T-cell (primary cell): ENCODE results near the gene ASB13. TPM values are rescaled to one million over a fixed set of nuclear protein-coding genes. Genes with fewer than 3 reads are reported as not detected.

Experiments
- ATAC-seq, 4 experiments: fragments of 200-7000 bp in 3 of 4; fragments of 150-1000 bp in 1 of 4; cut with Tn5 transposase; replicated peaks in 1 of 4; 1 replicate in 3 of 4; 2 replicates in 1 of 4; pipeline ENCODE4 v1.10.0; 2021; ENCODE audit warnings: moderate library complexity in 3 of 4, mild to moderate bottlenecking in 2 of 4, moderate number of reproducible peaks in 1 of 4
- CTCF ChIA-PET, 2 donors: fragments of 300-600 bp; sonication (Branson Sonifier 250); formaldehyde crosslinking; loops; one replicate each; lab custom pipeline; 2022; ENCODE audit warnings: antibody characterized with exemption in 2 of 2; lab: Charles Lee
- POLR2A ChIA-PET, 2 donors: fragments of 300-600 bp; sonication (Branson Sonifier 250); formaldehyde crosslinking; loops; one replicate each; lab custom pipeline; 2022; ENCODE audit warnings: antibody characterized with exemption in 2 of 2; lab: Charles Lee
- DNase-seq, 35 experiments: peaks; one replicate each; pipeline versions ENCODE4 v3.0.0 to v3.0.0-alpha.2; 2013 to 2023
- H3K27ac ChIP-seq: one replicate; pipeline ENCODE4 v1.5.1; 2013; ENCODE audit warnings: low read length
- H3K27me3 ChIP-seq, 2 experiments: replicated peaks in 1 of 2; 1 replicate in 1 of 2; 2 replicates in 1 of 2; pipeline versions ENCODE4 v1.6.1 to v1.7.0; 2013; ENCODE audit warnings: low read length in 1 of 2, mixed read lengths in 1 of 2; ENCODE audit not compliant: control insufficient read depth in 2 of 2, insufficient read depth in 2 of 2; ENCODE audit errors: extremely low read depth in 1 of 2
- H3K36me3 ChIP-seq, 2 donors: 1 replicate in 1 of 2; 2 replicates in 1 of 2; pipeline versions ENCODE4 v1.6.1 to v1.7.0; 2013; ENCODE audit warnings: low read length in 1 of 2; ENCODE audit not compliant: control insufficient read depth in 2 of 2, insufficient read depth in 1 of 2; ENCODE audit errors: extremely low read depth in 1 of 2
- H3K4me1 ChIP-seq, 2 experiments: 1 replicate in 1 of 2; 2 replicates in 1 of 2; pipeline versions ENCODE4 v1.6.1 to v1.7.0; 2013; ENCODE audit warnings: low read length in 2 of 2, mixed read lengths in 1 of 2; ENCODE audit not compliant: insufficient read depth in 2 of 2, control insufficient read depth in 1 of 2; ENCODE audit errors: extremely low read depth in 1 of 2
- H3K4me3 ChIP-seq, 2 donors: 1 replicate in 1 of 2; 2 replicates in 1 of 2; pipeline versions ENCODE4 v1.5.1 to v1.7.0; 2013; ENCODE audit warnings: mild to moderate bottlenecking in 2 of 2, low read length in 1 of 2, moderate library complexity in 1 of 2; ENCODE audit not compliant: control insufficient read depth in 1 of 2; ENCODE audit errors: extremely low read depth in 1 of 2
- H3K9me3 ChIP-seq: 2 replicates; pipeline ENCODE4 v1.7.0; 2013
- H3K27ac Mint-ChIP-seq, 2 donors: one replicate each; pipeline ENCODE4 v1.8.0; 2020 to 2021; ENCODE audit warnings: mild to moderate bottlenecking in 2 of 2, mixed read lengths in 2 of 2
- H3K27me3 Mint-ChIP-seq, 2 donors: one replicate each; pipeline ENCODE4 v1.8.0; 2021 to 2022; ENCODE audit warnings: mixed read lengths in 2 of 2
- H3K36me3 Mint-ChIP-seq: one replicate; pipeline ENCODE4 v1.8.0; 2021; ENCODE audit warnings: mixed read lengths
- H3K4me1 Mint-ChIP-seq, 3 donors: one replicate each; pipeline ENCODE4 v1.8.0; 2020 to 2022; ENCODE audit warnings: mixed read lengths in 3 of 3, mild to moderate bottlenecking in 1 of 3
- H3K4me3 Mint-ChIP-seq, 3 donors: one replicate each; pipeline ENCODE4 v1.8.0; 2020 to 2022; ENCODE audit warnings: mild to moderate bottlenecking in 3 of 3, mixed read lengths in 3 of 3, moderate library complexity in 3 of 3
- H3K9me3 Mint-ChIP-seq, 3 donors: one replicate each; pipeline ENCODE4 v1.8.0; 2020 to 2022; ENCODE audit warnings: mixed read lengths in 3 of 3
- WGBS: methylation state at CpG from one replicate; pipeline ENCODE4 v1.1.5; 2013; ENCODE audit warnings: missing lambda C conversion rate; ENCODE audit not compliant: insufficient coverage; 5-methylcytosine and 5-hydroxymethylcytosine counted together
- total RNA-seq, 35 experiments: library from RNA in 6 of 35; stranded (reverse) in 6 of 35; fragments of 120-200 nt in 1 of 35; gene quantifications; one replicate each; pipeline versions ENCODE4 v1.2.1 to v1.2.4 and lab custom pipeline; 2013 to 2026

ASB13 gene
- total RNA-seq, 5 donors from 2014 or later (not counting 1 experiment from before 2014, with no cell fraction given): 9.4 to 22.8 (median 14.1) TPM

DNA sequence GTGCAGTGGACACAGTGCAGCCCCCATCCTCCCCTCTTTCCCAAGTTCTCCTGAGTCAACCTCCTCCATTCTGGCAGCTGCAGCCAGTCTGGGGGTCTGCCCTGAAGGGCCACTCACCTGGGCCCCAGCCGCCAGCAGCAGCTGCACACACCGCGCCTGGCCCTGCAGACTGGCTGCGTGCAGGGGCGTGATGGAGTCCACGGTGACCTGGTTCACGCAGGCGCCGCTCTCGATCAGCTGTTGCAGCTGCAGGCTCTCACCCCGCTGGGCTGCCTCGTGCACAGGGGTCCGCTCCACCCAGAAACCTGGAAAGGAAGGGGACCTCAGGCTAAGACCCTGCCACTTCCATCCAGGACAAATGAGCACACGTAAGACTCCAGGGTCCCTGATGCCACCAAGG is 13.6 kb downstream of the ASB13 start:
- Histone ChIP-seq H3K9me3 (no peaks in the 10 kb centered on the region), H3K27me3 (no peaks in the 10 kb centered on the region), H3K36me3 (peaks cover 0 to 1% of the 10 kb centered on the region in 2 donors), H3K27ac (no peak overlapping the region), H3K4me1 (peaks cover 12 to 18% of the 10 kb centered on the region in 2 experiments), H3K4me3 (no peak overlapping the region)
- POLR2A ChIA-PET: no interaction called here
- CTCF ChIA-PET: no interaction called here
- ATAC-seq (no peak), DNase-seq (no peak)
- peaks cover 10% of the 10 kb centered on the region for H3K36me3 Mint-ChIP-seq
- H3K4me3 Mint-ChIP-seq: no peak overlapping the region
- no peaks in the 10 kb centered on the region for H3K9me3 Mint-ChIP-seq
- peaks cover 31 to 36% (median 35%) of the 10 kb centered on the region in 3 donors for H3K4me1 Mint-ChIP-seq
- 93% methylated on average over 14 of the region's 14 CpGs for WGBS
- H3K27me3 Mint-ChIP-seq: no peaks in the 10 kb centered on the region
- no peak overlapping the region for H3K27ac Mint-ChIP-seq

DNA sequence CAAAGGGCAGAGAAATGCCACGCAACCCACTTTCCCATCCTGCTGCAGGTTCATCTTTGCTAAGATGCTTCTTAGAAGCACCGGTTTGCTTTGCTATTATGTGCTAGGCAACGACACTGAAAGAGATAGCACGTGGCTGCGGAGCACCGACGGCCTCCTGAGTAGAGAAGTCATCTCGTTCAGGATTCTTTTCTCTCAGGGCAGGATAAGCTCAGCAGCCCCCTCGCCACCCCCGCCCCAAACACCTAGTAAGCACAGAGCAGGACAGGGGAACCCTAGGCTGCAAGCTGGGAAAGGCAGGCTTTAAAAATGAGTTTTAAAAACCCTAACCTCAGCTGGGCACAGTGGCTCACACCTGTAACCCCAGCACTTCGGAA is 15.0 kb downstream of the ASB13 start:
- no peak overlapping the region for H3K27ac Mint-ChIP-seq
- no peak for ATAC-seq
- H3K9me3 Mint-ChIP-seq: no peaks in the 10 kb centered on the region
- peaks cover 2 to 18% of the 10 kb centered on the region in 2 experiments for H3K4me1 ChIP-seq
- CTCF ChIA-PET: interaction anchor here in 1 of 2 donors (0.6 kb wide), 1 partner anchor 22 kb away, joined by 4 read pairs; no protein-coding TSS in a partner anchor
- H3K36me3 ChIP-seq: peaks cover 0 to 3% of the 10 kb centered on the region in 2 donors
- no peak overlapping the region for H3K4me3 ChIP-seq
- POLR2A ChIA-PET: no interaction called here
- no peak overlapping the region for H3K4me3 Mint-ChIP-seq
- peaks cover 14% of the 10 kb centered on the region for H3K36me3 Mint-ChIP-seq
- no peak overlapping the region for H3K27ac ChIP-seq
- no peak for DNase-seq
- H3K27me3 ChIP-seq: no peaks in the 10 kb centered on the region
- no peaks in the 10 kb centered on the region for H3K27me3 Mint-ChIP-seq
- WGBS: 89% methylated on average over 10 of the region's 11 CpGs
- H3K9me3 ChIP-seq: no peaks in the 10 kb centered on the region
- peaks cover 17 to 22% (median 21%) of the 10 kb centered on the region in 3 donors for H3K4me1 Mint-ChIP-seq

DNA sequence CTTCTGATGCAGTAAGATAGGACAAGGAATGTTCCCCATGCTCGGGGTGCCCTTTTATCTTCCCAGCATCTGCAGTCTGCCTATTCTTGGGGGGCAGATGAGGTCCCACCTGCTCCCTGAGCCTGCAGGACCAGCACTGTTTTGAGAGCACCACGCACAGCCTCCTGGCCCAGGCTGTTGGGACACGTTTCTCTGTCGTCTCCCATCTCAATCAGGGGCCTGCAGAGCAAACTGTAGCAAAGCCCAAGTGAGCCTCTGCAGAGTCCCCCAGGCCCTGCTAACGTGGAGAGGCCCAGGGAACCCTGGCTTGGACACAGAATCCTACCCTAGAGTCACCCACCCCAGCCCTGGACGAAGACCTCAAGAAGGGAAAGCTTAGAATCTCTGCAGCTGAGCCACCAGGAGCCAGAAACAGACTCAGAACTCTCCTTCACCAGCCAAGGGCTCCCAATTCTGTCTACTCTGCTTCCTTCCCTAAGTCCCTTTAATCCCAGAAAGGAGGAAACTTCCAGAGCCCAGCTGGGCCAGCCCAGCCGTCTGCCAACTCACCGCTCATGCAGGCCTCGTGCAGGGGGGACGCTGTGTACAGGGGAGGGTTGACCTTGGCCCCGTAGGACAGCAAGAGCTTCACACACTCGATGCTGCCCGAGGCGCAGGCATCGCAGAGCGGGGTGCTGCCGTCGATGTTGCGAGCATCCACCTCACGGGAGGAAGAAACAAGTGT is 15.6 kb downstream of the ASB13 start:
- ATAC-seq (no peak), DNase-seq (no peak)
- Mint-ChIP-seq H3K4me1 (peaks cover 14 to 18% (median 16%) of the 10 kb centered on the region in 3 donors), H3K36me3 (peaks cover 14% of the 10 kb centered on the region), H3K27ac (no peak overlapping the region), H3K9me3 (no peaks in the 10 kb centered on the region), H3K4me3 (no peak overlapping the region), H3K27me3 (no peaks in the 10 kb centered on the region)
- Histone ChIP-seq H3K27ac (no peak overlapping the region), H3K36me3 (peaks cover 0 to 3% of the 10 kb centered on the region in 2 donors), H3K4me1 (peaks cover 2 to 17% of the 10 kb centered on the region in 2 experiments), H3K9me3 (no peaks in the 10 kb centered on the region), H3K27me3 (no peaks in the 10 kb centered on the region), H3K4me3 (no peak overlapping the region)
- ChIA-PET CTCF (interaction anchor here in 1 of 2 donors (0.6 kb wide), 1 partner anchor 21 kb away, joined by 4 read pairs; no protein-coding TSS in a partner anchor), POLR2A (no interaction called here)
- WGBS: 87% methylated on average over 20 of the region's 20 CpGs

DNA sequence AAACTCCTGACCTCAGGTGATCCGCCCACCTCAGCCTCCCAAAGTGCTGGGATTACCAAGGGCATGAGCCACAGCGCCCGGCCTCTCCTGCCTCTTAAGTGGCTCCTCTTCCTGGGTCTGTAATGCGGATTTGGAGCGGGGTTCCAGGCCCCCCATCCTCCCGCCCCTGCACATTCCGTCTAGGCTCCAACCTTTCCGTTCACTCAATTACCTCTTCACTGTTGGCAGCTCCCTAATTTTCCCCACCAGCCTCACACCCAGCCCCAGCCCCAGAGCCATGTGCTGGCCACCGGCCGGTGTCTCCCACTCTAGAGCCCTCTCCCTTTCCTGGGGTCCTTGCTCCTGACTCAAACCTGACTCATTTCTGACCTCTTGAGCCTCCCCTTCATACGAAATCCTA is 16.6 kb downstream of the ASB13 start:
- no peak overlapping the region for H3K4me3 Mint-ChIP-seq
- Histone ChIP-seq H3K4me1 (peaks cover 0 to 6% of the 10 kb centered on the region in 2 experiments), H3K4me3 (no peak overlapping the region), H3K27ac (no peak overlapping the region), H3K27me3 (no peaks in the 10 kb centered on the region), H3K36me3 (peaks cover 0 to 3% of the 10 kb centered on the region in 2 donors), H3K9me3 (no peaks in the 10 kb centered on the region)
- no peak for DNase-seq
- ATAC-seq: no peak
- H3K36me3 Mint-ChIP-seq: peaks cover 14% of the 10 kb centered on the region
- no peak overlapping the region for H3K27ac Mint-ChIP-seq
- no peaks in the 10 kb centered on the region for H3K27me3 Mint-ChIP-seq
- peaks cover 5 to 7% (median 5%) of the 10 kb centered on the region in 3 donors for H3K4me1 Mint-ChIP-seq
- 91% methylated on average over 11 of the region's 11 CpGs for WGBS
- H3K9me3 Mint-ChIP-seq: no peaks in the 10 kb centered on the region
- POLR2A ChIA-PET: no interaction called here
- CTCF ChIA-PET: no interaction called here

DNA sequence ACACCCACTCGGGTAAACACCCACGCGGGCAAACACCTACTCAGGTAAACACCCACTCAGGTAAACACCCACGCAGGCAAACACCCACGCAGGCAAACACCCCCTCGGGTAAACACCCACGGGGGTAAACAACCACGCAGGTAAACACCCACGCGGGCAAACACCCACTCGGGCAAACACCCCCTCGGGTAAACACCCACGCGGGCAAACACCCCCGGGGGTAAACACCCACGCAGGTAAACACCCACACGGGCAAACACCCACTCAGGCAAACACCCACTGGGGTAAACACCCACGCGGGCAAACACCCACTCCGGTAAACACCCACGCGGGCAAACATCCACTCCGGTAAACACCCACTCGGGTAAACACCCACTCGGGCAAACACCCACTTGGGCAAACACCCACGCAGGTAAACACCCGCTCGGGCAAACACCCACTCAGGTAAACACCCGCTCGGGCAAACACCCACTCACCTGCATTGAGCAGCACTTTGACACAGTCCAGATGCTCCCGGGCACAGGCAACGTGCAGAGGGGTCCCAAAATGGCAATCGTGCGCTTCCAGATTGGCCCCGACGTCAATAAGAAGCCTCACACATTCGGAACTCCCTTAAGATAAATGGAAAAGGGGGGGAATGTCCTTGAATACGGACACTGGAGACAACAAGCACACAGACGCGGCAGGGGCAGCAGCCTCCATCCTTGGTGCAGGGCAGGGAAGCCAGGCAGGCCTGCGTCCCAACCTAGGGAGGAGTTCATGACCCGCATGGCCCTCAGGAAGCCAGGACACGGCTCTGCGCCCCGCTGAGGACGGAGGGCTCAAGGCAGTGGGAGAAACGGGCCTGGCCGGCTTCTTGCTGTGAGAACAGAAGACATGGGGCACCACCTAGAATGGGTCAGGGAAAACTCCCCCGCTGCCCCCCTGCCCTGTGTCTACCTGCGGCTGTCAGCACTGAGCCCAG is 17.6 kb downstream of the ASB13 start:
- Mint-ChIP-seq H3K27me3 (no peaks in the 10 kb centered on the region), H3K27ac (no peak overlapping the region), H3K9me3 (no peaks in the 10 kb centered on the region), H3K36me3 (peaks cover 17% of the 10 kb centered on the region), H3K4me1 (peaks cover 0 to 3% (median 0%) of the 10 kb centered on the region in 3 donors), H3K4me3 (no peak overlapping the region)
- WGBS: 92% methylated on average over 42 of the region's 50 CpGs
- ChIA-PET CTCF (no interaction called here), POLR2A (no interaction called here)
- H3K27me3 ChIP-seq: no peaks in the 10 kb centered on the region
- H3K9me3 ChIP-seq: no peaks in the 10 kb centered on the region
- DNase-seq (no peak), ATAC-seq (no peak)
- H3K36me3 ChIP-seq: peaks cover 0 to 4% of the 10 kb centered on the region in 2 donors
- H3K4me3 ChIP-seq: no peak overlapping the region
- no peak overlapping the region for H3K27ac ChIP-seq
- H3K4me1 ChIP-seq: no peaks in the 10 kb centered on the region

DNA sequence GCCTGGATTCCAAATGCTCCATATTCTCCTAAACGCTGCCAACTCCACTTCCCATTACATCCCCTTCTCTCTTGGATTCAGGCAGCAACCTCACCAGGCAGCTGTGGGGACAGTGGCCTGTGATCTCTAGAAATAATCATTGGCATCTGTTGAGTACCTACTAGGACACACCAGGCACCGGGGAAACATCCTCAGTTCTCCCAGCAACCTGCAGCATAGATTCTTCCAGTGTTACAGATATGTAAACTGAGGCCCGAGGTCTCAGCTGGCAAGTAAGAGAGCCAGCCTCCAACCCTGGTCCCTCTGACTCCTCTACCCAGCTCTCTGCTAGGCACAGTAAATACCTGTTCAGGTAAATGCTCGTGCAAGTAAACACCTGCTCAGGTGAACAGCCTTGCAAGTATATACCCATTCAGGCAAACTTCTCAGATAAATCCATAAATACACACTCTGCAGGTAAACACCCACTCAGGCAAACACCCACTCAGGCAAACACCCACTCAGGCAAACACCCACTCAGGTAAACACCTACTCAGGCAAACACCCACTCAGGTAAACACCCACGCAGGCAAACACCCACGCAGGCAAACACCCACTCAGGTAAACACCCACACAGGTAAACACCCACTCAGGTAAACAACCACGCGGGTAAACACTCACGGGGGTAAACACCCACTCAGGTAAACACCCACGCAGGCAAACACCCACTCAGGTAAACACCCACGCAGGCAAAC is 18.7 kb downstream of the ASB13 start:
- ATAC-seq: no peak
- no peak overlapping the region for H3K4me3 ChIP-seq
- no peak overlapping the region for H3K4me3 Mint-ChIP-seq
- H3K27ac ChIP-seq: no peak overlapping the region
- no peaks in the 10 kb centered on the region for H3K9me3 ChIP-seq
- no peaks in the 10 kb centered on the region for H3K4me1 ChIP-seq
- no peaks in the 10 kb centered on the region for H3K4me1 Mint-ChIP-seq
- H3K36me3 Mint-ChIP-seq: peaks cover 20% of the 10 kb centered on the region
- H3K27ac Mint-ChIP-seq: peak overlapping the region in 1 of 2 donors; percentile 9
- H3K36me3 ChIP-seq: peaks cover 0 to 5% of the 10 kb centered on the region in 2 donors
- H3K27me3 Mint-ChIP-seq: no peaks in the 10 kb centered on the region
- ChIA-PET POLR2A (no interaction called here), CTCF (interaction anchor here in 1 of 2 donors (1.0 kb wide), 1 partner anchor 18 kb away, joined by 3 read pairs; no protein-coding TSS in a partner anchor)
- no peak for DNase-seq
- H3K27me3 ChIP-seq: no peaks in the 10 kb centered on the region
- H3K9me3 Mint-ChIP-seq: no peaks in the 10 kb centered on the region
- WGBS: 89% methylated on average over 6 of the region's 11 CpGs
